Vagina (tissue), 2 donors: ENCODE measurements around the gene SIPA1L3.

Source experiments
- POLR2A ChIP-seq, 2 donors: fragments of 450-650 bp; IDR thresholded peaks; one replicate each; pipeline ENCODE4 v1.6.1; 2017; ENCODE audit warnings: antibody characterized with exemption in 2 of 2, mild to moderate bottlenecking in 2 of 2, moderate library complexity in 2 of 2
- POLR2AphosphoS5 ChIP-seq, 2 donors: sonication (generic); formaldehyde crosslinking; IDR thresholded peaks; one replicate each; pipeline ENCODE4 v1.9.0; 2017; ENCODE audit warnings: antibody characterized with exemption in 2 of 2, mild to moderate bottlenecking in 2 of 2, low read depth in 1 of 2; ENCODE audit not compliant: insufficient read depth in 1 of 2
- TF ChIP-seq, protein P1 (sequence below), 3 experiments: fragments of 450-650 bp in 2 of 3; fragments of 200-600 bp in 1 of 3; sonication (generic) in 1 of 3; IDR thresholded peaks; one replicate each; pipeline ENCODE4 v1.5.1; 2017 to 2019; ENCODE audit warnings: antibody characterized with exemption in 3 of 3, mild to moderate bottlenecking in 2 of 3, moderate library complexity in 2 of 3

DNA sequence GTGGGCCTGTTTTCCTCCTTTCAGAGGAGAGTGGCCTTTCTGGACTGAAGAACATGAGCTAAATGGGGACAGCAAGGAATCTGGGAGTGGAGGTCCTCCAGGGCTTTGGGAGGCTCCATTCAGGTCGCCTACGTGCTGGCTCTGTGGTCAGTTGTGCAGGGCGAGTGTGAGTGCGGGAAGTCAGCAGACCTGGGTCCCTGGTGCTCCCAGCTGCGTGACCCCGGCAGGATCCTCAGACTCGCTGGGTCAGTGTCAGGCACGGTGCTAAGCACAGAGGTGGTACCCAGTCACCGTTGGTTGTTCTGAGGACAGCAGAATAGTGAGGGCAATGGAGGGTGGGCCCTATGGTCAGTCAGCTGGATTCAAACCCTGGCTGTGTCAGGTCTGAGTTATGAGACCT lies 85.8 kb downstream of the SIPA1L3 start:
- TF ChIP-seq, protein P1, sequence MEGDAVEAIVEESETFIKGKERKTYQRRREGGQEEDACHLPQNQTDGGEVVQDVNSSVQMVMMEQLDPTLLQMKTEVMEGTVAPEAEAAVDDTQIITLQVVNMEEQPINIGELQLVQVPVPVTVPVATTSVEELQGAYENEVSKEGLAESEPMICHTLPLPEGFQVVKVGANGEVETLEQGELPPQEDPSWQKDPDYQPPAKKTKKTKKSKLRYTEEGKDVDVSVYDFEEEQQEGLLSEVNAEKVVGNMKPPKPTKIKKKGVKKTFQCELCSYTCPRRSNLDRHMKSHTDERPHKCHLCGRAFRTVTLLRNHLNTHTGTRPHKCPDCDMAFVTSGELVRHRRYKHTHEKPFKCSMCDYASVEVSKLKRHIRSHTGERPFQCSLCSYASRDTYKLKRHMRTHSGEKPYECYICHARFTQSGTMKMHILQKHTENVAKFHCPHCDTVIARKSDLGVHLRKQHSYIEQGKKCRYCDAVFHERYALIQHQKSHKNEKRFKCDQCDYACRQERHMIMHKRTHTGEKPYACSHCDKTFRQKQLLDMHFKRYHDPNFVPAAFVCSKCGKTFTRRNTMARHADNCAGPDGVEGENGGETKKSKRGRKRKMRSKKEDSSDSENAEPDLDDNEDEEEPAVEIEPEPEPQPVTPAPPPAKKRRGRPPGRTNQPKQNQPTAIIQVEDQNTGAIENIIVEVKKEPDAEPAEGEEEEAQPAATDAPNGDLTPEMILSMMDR (IDR thresholded peaks at IDR 0.05), result no peak
- TF ChIP-seq POLR2AphosphoS5 (IDR thresholded peaks at IDR 0.05; ENCODE audit: insufficient read depth in 1 of 2, low read depth in 1 of 2) (no peak), POLR2A (IDR thresholded peaks at IDR 0.05) (no peak)
